ENCODE data around the gene PRRC2B. TPM values are rescaled to one million over a fixed set of nuclear protein-coding genes. Genes with fewer than 3 reads are reported as not detected.

Gene PRRC2B
- total and polyA plus RNA-seq, 2 of the 13 experiments (the other 11 are each of a cell fraction or from before 2014, with no cell fraction given): 20.8 to 37.4 TPM

DNA sequence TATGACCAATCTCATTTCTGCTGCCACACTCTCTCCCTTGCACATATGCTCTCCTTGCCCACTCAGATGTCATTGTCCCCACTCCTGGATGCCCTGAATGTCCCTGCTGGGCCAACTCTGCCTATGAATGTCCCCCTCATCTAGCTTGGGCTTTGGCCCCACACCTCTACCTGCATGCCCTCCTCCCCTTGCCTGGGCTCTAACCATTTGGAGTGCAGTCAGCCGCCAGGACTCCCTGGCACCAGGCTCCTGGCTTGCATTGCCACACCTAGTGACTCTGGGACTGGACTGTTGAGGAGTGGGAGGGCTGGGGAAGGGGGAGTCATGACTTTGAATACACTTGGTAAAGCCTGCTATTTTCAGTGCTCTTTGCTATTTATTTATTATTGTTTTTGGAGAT, 67.3 kb downstream of the PRRC2B start:
- no peaks in the 10 kb centered on the region for H3K9me3 ChIP-seq (ENCODE audit: low read length)
- H3K79me2 ChIP-seq (ENCODE audit: insufficient read depth, low read length): no peaks in the 10 kb centered on the region
- H4K20me1 ChIP-seq (ENCODE audit: insufficient read depth, low read length): no peaks in the 10 kb centered on the region; the same call in 1 of the 2 replicates
- H3K4me2 ChIP-seq (ENCODE audit: low read depth, low read length): no peak overlapping the region
- no peak overlapping the region for H3K9ac ChIP-seq (ENCODE audit: insufficient read depth, low read depth, low read length)
- intact Hi-C loops (cut with micrococcal nuclease; ENCODE audit: unreplicated experiment): no loop called here
- peaks cover 49 to 93% of the 10 kb centered on the region in 2 experiments for H3K36me3 ChIP-seq (replicated peaks in 1 of 2; ENCODE audit: control insufficient read depth in 1 of 2, insufficient read depth in 2 of 2, low read length in 2 of 2)
- BruUV-seq (replicated peaks): no TSS peak
- in situ Hi-C loops (cut with HindIII; ENCODE audit: extremely low pct_ligation_motif_present, low pct_unique_long_range_greater_than_20kb): no loop called here
- H3K27ac ChIP-seq (ENCODE audit: extremely low read length, insufficient read depth, low read length): no peak overlapping the region
- FAIRE-seq (no peak), DNase-seq (ENCODE audit: low spot score) (no peak), ATAC-seq (no peak; the same call in 2 of the 3 replicates)
- H3K4me1 ChIP-seq (ENCODE audit: insufficient read depth, low read length): no peaks in the 10 kb centered on the region
- 100% methylated on average over 1 of the region's 1 CpG for WGBS (ENCODE audit: low lambda C conversion rate)
- no peak overlapping the region for H2AFZ ChIP-seq (ENCODE audit: low read length)
- H3K27me3 ChIP-seq (ENCODE audit: control insufficient read depth in 1 of 2, insufficient read depth in 2 of 2, low read length in 2 of 2): no peaks in the 10 kb centered on the region
- ChIA-PET POLR2A (no interaction called here), CTCF (ENCODE audit: low intra/inter-chr PET ratio, low total read pairs) (no interaction called here)
- H3K4me3 ChIP-seq (replicated peaks in 1 of 3; ENCODE audit: insufficient read depth in 1 of 3, low read depth in 2 of 3, low read length in 3 of 3): no peak overlapping the region
- TF ChIP-seq MEF2D (CRISPR knock-in tag; IDR thresholded peaks at IDR 0.05) (no peak), HOXA7 (CRISPR knock-in tag; IDR thresholded peaks at IDR 0.05) (no peak), ARNT2 (CRISPR knock-in tag; IDR thresholded peaks at IDR 0.05; ENCODE audit: low read depth) (no peak), FOXA1 (IDR thresholded peaks at IDR 0.05) (no peak), FOXA1 (CRISPR knock-in tag; IDR thresholded peaks at IDR 0.05) (no peak), ZNF33A (CRISPR knock-in tag; IDR thresholded peaks at IDR 0.05; ENCODE audit: borderline replicate concordance) (no peak), HNRNPUL1 (IDR thresholded peaks at IDR 0.05; ENCODE audit: low read depth, low read length) (no peak), GATAD1 (CRISPR knock-in tag; IDR thresholded peaks at IDR 0.05) (no peak), GMEB2 (CRISPR knock-in tag; IDR thresholded peaks at IDR 0.05; ENCODE audit: low read depth) (no peak), BORCS8-MEF2B (CRISPR knock-in tag; IDR thresholded peaks at IDR 0.05) (no peak), ZC3H13 (CRISPR knock-in tag; IDR thresholded peaks at IDR 0.05) (no peak), ETV5 (CRISPR knock-in tag; IDR thresholded peaks at IDR 0.05; ENCODE audit: borderline replicate concordance) (no peak), ZNF607 (CRISPR knock-in tag; IDR thresholded peaks at IDR 0.05; ENCODE audit: borderline replicate concordance) (no peak)
- TF ChIP-seq, protein P1, sequence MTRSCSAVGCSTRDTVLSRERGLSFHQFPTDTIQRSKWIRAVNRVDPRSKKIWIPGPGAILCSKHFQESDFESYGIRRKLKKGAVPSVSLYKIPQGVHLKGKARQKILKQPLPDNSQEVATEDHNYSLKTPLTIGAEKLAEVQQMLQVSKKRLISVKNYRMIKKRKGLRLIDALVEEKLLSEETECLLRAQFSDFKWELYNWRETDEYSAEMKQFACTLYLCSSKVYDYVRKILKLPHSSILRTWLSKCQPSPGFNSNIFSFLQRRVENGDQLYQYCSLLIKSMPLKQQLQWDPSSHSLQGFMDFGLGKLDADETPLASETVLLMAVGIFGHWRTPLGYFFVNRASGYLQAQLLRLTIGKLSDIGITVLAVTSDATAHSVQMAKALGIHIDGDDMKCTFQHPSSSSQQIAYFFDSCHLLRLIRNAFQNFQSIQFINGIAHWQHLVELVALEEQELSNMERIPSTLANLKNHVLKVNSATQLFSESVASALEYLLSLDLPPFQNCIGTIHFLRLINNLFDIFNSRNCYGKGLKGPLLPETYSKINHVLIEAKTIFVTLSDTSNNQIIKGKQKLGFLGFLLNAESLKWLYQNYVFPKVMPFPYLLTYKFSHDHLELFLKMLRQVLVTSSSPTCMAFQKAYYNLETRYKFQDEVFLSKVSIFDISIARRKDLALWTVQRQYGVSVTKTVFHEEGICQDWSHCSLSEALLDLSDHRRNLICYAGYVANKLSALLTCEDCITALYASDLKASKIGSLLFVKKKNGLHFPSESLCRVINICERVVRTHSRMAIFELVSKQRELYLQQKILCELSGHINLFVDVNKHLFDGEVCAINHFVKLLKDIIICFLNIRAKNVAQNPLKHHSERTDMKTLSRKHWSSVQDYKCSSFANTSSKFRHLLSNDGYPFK (CRISPR knock-in tag; IDR thresholded peaks at IDR 0.05; ENCODE audit: borderline replicate concordance): no peak
- TF ChIP-seq, protein P2, sequence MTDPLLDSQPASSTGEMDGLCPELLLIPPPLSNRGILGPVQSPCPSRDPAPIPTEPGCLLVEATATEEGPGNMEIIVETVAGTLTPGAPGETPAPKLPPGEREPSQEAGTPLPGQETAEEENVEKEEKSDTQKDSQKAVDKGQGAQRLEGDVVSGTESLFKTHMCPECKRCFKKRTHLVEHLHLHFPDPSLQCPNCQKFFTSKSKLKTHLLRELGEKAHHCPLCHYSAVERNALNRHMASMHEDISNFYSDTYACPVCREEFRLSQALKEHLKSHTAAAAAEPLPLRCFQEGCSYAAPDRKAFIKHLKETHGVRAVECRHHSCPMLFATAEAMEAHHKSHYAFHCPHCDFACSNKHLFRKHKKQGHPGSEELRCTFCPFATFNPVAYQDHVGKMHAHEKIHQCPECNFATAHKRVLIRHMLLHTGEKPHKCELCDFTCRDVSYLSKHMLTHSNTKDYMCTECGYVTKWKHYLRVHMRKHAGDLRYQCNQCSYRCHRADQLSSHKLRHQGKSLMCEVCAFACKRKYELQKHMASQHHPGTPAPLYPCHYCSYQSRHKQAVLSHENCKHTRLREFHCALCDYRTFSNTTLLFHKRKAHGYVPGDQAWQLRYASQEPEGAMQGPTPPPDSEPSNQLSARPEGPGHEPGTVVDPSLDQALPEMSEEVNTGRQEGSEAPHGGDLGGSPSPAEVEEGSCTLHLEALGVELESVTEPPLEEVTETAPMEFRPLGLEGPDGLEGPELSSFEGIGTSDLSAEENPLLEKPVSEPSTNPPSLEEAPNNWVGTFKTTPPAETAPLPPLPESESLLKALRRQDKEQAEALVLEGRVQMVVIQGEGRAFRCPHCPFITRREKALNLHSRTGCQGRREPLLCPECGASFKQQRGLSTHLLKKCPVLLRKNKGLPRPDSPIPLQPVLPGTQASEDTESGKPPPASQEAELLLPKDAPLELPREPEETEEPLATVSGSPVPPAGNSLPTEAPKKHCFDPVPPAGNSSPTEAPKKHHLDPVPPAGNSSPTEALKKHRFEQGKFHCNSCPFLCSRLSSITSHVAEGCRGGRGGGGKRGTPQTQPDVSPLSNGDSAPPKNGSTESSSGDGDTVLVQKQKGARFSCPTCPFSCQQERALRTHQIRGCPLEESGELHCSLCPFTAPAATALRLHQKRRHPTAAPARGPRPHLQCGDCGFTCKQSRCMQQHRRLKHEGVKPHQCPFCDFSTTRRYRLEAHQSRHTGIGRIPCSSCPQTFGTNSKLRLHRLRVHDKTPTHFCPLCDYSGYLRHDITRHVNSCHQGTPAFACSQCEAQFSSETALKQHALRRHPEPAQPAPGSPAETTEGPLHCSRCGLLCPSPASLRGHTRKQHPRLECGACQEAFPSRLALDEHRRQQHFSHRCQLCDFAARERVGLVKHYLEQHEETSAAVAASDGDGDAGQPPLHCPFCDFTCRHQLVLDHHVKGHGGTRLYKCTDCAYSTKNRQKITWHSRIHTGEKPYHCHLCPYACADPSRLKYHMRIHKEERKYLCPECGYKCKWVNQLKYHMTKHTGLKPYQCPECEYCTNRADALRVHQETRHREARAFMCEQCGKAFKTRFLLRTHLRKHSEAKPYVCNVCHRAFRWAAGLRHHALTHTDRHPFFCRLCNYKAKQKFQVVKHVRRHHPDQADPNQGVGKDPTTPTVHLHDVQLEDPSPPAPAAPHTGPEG (CRISPR knock-in tag; IDR thresholded peaks at IDR 0.05): no peak
